ENCODE results near the gene SEC16A.

DNA sequence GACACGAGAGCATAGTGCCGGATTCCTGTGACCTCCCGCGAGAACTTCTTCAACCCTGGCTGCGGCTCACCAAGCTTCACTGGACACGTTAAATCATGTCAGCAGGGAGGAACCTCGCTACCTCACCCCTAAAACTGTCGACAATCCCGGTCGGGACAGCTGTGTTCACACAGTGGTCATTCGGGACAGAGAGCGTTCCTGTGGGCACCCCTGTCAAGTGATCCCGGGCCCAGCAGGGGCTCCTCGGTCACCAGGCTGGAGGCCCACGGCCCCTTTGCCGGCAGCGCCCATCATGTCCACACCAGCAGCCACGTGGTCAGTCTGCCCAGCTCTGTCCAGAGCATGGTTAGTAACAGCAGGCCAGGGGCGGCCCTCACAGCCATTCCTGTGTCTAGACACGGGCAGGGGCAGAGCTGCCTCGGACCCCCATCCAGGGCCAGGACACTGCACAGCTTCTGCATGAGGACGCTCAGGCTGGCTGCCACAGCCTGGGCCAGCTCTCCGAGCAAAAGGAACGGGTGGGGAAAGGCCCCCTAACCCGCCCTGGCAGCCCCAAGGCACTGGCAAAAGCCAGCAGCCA lies 46.7 kb downstream of the SEC16A start:
- TF ChIP-seq, protein P1, sequence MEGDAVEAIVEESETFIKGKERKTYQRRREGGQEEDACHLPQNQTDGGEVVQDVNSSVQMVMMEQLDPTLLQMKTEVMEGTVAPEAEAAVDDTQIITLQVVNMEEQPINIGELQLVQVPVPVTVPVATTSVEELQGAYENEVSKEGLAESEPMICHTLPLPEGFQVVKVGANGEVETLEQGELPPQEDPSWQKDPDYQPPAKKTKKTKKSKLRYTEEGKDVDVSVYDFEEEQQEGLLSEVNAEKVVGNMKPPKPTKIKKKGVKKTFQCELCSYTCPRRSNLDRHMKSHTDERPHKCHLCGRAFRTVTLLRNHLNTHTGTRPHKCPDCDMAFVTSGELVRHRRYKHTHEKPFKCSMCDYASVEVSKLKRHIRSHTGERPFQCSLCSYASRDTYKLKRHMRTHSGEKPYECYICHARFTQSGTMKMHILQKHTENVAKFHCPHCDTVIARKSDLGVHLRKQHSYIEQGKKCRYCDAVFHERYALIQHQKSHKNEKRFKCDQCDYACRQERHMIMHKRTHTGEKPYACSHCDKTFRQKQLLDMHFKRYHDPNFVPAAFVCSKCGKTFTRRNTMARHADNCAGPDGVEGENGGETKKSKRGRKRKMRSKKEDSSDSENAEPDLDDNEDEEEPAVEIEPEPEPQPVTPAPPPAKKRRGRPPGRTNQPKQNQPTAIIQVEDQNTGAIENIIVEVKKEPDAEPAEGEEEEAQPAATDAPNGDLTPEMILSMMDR (IDR thresholded peaks at IDR 0.05), result no peak
- no peak for TF ChIP-seq POLR2A (IDR thresholded peaks at IDR 0.05)
